GM19240 (cell line): ENCODE results near the gene CTSH.
"Not testable (repeated sequence)": the region's sequence is repeated elsewhere in the genome, so short reads cannot be mapped to it uniquely, and the experiment has no call there.

Experiments
- DNase-seq: peaks from one replicate; pipeline ENCODE4 v3.0.0; 2011; ENCODE audit warnings: low spot score; ENCODE audit not compliant: insufficient read length

Gene CTSH

GRCh38 chr15:78943692-78944091 lies 1.2 kb downstream of the CTSH start:
- no peak for DNase-seq

- no peak for DNase-seq
Observed at GRCh38 chr15:78942741-78943140, 2.1 kb downstream of the CTSH start.

GRCh38 chr15:78938658-78939488 lies 6.0 kb downstream of the CTSH start:
- peak; percentile 39 for DNase-seq

GRCh38 chr15:78937132-78937739 lies 7.6 kb downstream of the CTSH start:
- DNase-seq = no peak

- no peak for DNase-seq
Observed at GRCh38 chr15:78934655-78935023, 10.2 kb downstream of the CTSH start.

GRCh38 chr15:78933823-78934654 lies 10.8 kb downstream of the CTSH start:
- no peak for DNase-seq

GRCh38 chr15:78933187-78933822 lies 11.5 kb downstream of the CTSH start:
- DNase-seq = no peak

GRCh38 chr15:78932258-78932808 lies 12.5 kb downstream of the CTSH start:
- no peak for DNase-seq

GRCh38 chr15:78931439-78932257 lies 13.2 kb downstream of the CTSH start:
- no peak for DNase-seq

GRCh38 chr15:78930577-78931388 lies 14.1 kb downstream of the CTSH start:
- no peak for DNase-seq

GRCh38 chr15:78929536-78930264 lies 15.1 kb downstream of the CTSH start:
- DNase-seq = no peak

- DNase-seq = no peak
Observed at GRCh38 chr15:78928616-78929093, 16.2 kb downstream of the CTSH start.

- not testable (repeated sequence) for DNase-seq
Observed at GRCh38 chr15:78928176-78928575, 16.7 kb downstream of the CTSH start.

GRCh38 chr15:78927077-78927790 lies 17.6 kb downstream of the CTSH start:
- no peak for DNase-seq

GRCh38 chr15:78925956-78926743 lies 18.7 kb downstream of the CTSH start:
- no peak for DNase-seq

GRCh38 chr15:78925076-78925624 lies 19.7 kb downstream of the CTSH start:
- no peak for DNase-seq
